ENCODE measurements around the gene SEPHS2. TPM values are rescaled to one million over a fixed set of nuclear protein-coding genes. Genes with fewer than 3 reads are reported as not detected.
"Not testable (repeated sequence)": the region's sequence is repeated elsewhere in the genome, so short reads cannot be mapped to it uniquely, and the experiment has no call there.

Gene SEPHS2
- total RNA-seq, 1 experiment from 2014 or later, result 53.5 TPM

- POLR2A ChIA-PET, result no interaction called here
- CTCF ChIA-PET, result interaction anchor here (2.3 to 4.3 kb wide), 2 partner anchors 27 to 158 kb away, joined by 14 to 25 read pairs; partner anchors contain the start of gene DCTPP1
- H3K9me3 Mint-ChIP-seq, result no peaks in the 10 kb centered on the region
Measured at GRCh38 chr16:30457256-30457655, 11.6 kb upstream of the SEPHS2 start.

GRCh38 chr16:30456302-30456701 lies 10.6 kb upstream of the SEPHS2 start:
- Mint-ChIP-seq H3K36me3 (no peaks in the 10 kb centered on the region), H3K27ac (no peak overlapping the region), H3K4me3 (no peak overlapping the region), H3K27me3 (ENCODE audit: low read depth) (no peaks in the 10 kb centered on the region), H3K9me3 (no peaks in the 10 kb centered on the region), H3K4me1 (no peaks in the 10 kb centered on the region; the same call in 1 of the 2 replicates)
- DNase-seq (ENCODE audit: low spot score), result no peak
- no peak for ATAC-seq
- TF ChIP-seq, protein P1, sequence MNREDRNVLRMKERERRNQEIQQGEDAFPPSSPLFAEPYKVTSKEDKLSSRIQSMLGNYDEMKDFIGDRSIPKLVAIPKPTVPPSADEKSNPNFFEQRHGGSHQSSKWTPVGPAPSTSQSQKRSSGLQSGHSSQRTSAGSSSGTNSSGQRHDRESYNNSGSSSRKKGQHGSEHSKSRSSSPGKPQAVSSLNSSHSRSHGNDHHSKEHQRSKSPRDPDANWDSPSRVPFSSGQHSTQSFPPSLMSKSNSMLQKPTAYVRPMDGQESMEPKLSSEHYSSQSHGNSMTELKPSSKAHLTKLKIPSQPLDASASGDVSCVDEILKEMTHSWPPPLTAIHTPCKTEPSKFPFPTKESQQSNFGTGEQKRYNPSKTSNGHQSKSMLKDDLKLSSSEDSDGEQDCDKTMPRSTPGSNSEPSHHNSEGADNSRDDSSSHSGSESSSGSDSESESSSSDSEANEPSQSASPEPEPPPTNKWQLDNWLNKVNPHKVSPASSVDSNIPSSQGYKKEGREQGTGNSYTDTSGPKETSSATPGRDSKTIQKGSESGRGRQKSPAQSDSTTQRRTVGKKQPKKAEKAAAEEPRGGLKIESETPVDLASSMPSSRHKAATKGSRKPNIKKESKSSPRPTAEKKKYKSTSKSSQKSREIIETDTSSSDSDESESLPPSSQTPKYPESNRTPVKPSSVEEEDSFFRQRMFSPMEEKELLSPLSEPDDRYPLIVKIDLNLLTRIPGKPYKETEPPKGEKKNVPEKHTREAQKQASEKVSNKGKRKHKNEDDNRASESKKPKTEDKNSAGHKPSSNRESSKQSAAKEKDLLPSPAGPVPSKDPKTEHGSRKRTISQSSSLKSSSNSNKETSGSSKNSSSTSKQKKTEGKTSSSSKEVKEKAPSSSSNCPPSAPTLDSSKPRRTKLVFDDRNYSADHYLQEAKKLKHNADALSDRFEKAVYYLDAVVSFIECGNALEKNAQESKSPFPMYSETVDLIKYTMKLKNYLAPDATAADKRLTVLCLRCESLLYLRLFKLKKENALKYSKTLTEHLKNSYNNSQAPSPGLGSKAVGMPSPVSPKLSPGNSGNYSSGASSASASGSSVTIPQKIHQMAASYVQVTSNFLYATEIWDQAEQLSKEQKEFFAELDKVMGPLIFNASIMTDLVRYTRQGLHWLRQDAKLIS (CRISPR knock-in tag; IDR thresholded peaks at IDR 0.05; ENCODE audit: borderline replicate concordance), result no peak
- ChIA-PET CTCF (interaction anchor here (0.6 to 4.3 kb wide), 3 partner anchors 26 to 727 kb away, joined by 4 to 25 read pairs (median 14); partner anchors contain the start of gene DCTPP1), POLR2A (no interaction called here)

More at GRCh38 chr16:30457256-30457655, 11.6 kb upstream of the SEPHS2 start:
- Mint-ChIP-seq H3K36me3 (no peaks in the 10 kb centered on the region), H3K27ac (no peak overlapping the region), H3K4me3 (no peak overlapping the region), H3K4me1 (no peaks in the 10 kb centered on the region; the same call in 1 of the 2 replicates), H3K27me3 (ENCODE audit: low read depth) (no peaks in the 10 kb centered on the region; the same call in 1 of the 2 replicates)
- TF ChIP-seq TP53 (CRISPR knock-in tag; IDR thresholded peaks at IDR 0.05) (no peak), ZBTB43 (CRISPR knock-in tag; IDR thresholded peaks at IDR 0.05) (no peak), CREB1 (CRISPR knock-in tag; IDR thresholded peaks at IDR 0.05) (no peak), ELF4 (CRISPR knock-in tag; IDR thresholded peaks at IDR 0.05; ENCODE audit: low read depth) (no peak)
- ATAC-seq, result no peak
- DNase-seq (ENCODE audit: low spot score), result no peak

- H3K4me3 Mint-ChIP-seq; POLR2A ChIA-PET; H3K27me3 Mint-ChIP-seq (ENCODE audit: low read depth); H3K36me3 Mint-ChIP-seq; H3K27ac Mint-ChIP-seq; ATAC-seq; DNase-seq (ENCODE audit: low spot score); H3K4me1 Mint-ChIP-seq; H3K9me3 Mint-ChIP-seq: not testable (repeated sequence)
- CTCF ChIA-PET, result interaction anchor here (1.1 to 2.1 kb wide), 3 partner anchors 23 to 176 kb away, joined by 3 to 6 read pairs (median 5); no protein-coding TSS in a partner anchor
Measured at GRCh38 chr16:30452709-30453580, 7.3 kb upstream of the SEPHS2 start.

GRCh38 chr16:30449116-30449435 lies 3.4 kb upstream of the SEPHS2 start:
- Mint-ChIP-seq H3K27me3 (ENCODE audit: low read depth) (peaks cover 28% of the 10 kb centered on the region), H3K4me3 (no peak overlapping the region), H3K27ac (no peak overlapping the region), H3K36me3 (peaks cover 14% of the 10 kb centered on the region), H3K4me1 (peaks cover 12% of the 10 kb centered on the region), H3K9me3 (peaks cover 12% of the 10 kb centered on the region)
- TF ChIP-seq GTF2I (CRISPR knock-in tag; conservative IDR thresholded peaks at IDR 0.05) (no peak), RORB (CRISPR knock-in tag; IDR thresholded peaks at IDR 0.05) (no peak), GRHL2 (CRISPR knock-in tag; IDR thresholded peaks at IDR 0.05; ENCODE audit: insufficient replicate concordance, severe bottlenecking) (no peak), CBFB (CRISPR knock-in tag; IDR thresholded peaks at IDR 0.05; ENCODE audit: low read depth) (no peak), PRRX2 (CRISPR knock-in tag; IDR thresholded peaks at IDR 0.05) (no peak), IRF1 (CRISPR knock-in tag; IDR thresholded peaks at IDR 0.05) (no peak)
- TF ChIP-seq, protein P2, sequence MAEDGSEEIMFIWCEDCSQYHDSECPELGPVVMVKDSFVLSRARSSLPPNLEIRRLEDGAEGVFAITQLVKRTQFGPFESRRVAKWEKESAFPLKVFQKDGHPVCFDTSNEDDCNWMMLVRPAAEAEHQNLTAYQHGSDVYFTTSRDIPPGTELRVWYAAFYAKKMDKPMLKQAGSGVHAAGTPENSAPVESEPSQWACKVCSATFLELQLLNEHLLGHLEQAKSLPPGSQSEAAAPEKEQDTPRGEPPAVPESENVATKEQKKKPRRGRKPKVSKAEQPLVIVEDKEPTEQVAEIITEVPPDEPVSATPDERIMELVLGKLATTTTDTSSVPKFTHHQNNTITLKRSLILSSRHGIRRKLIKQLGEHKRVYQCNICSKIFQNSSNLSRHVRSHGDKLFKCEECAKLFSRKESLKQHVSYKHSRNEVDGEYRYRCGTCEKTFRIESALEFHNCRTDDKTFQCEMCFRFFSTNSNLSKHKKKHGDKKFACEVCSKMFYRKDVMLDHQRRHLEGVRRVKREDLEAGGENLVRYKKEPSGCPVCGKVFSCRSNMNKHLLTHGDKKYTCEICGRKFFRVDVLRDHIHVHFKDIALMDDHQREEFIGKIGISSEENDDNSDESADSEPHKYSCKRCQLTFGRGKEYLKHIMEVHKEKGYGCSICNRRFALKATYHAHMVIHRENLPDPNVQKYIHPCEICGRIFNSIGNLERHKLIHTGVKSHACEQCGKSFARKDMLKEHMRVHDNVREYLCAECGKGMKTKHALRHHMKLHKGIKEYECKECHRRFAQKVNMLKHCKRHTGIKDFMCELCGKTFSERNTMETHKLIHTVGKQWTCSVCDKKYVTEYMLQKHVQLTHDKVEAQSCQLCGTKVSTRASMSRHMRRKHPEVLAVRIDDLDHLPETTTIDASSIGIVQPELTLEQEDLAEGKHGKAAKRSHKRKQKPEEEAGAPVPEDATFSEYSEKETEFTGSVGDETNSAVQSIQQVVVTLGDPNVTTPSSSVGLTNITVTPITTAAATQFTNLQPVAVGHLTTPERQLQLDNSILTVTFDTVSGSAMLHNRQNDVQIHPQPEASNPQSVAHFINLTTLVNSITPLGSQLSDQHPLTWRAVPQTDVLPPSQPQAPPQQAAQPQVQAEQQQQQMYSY (CRISPR knock-in tag; IDR thresholded peaks at IDR 0.05), result no peak
- TF ChIP-seq, protein P3, sequence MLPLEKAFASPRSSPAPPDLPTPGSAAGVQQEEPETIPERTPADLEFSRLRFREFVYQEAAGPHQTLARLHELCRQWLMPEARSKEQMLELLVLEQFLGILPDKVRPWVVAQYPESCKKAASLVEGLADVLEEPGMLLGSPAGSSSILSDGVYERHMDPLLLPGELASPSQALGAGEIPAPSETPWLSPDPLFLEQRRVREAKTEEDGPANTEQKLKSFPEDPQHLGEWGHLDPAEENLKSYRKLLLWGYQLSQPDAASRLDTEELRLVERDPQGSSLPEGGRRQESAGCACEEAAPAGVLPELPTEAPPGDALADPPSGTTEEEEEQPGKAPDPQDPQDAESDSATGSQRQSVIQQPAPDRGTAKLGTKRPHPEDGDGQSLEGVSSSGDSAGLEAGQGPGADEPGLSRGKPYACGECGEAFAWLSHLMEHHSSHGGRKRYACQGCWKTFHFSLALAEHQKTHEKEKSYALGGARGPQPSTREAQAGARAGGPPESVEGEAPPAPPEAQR (CRISPR knock-in tag; IDR thresholded peaks at IDR 0.05), result no peak
- DNase-seq (ENCODE audit: low spot score) (no peak), ATAC-seq (no peak)
- ChIA-PET POLR2A (no interaction called here), CTCF (interaction anchor here (0.6 to 4.8 kb wide), 10 partner anchors 10 to 320 kb away, joined by 3 to 41 read pairs (median 5); partner anchors contain the start of genes DCTPP1 and ZNF785)
